Stimulated activated CD4-positive, alpha-beta T cell treated with anti-CD3 and anti-CD28 coated beads, Interleukin-15, amount 100 ng/mL, for 24 hours (primary cell): Measurements from ENCODE around the gene SQSTM1.
"Not testable (repeated sequence)": the region's sequence is repeated elsewhere in the genome, so short reads cannot be mapped to it uniquely, and the experiment has no call there.

ENCODE experiments used
- DNase-seq: peaks from one replicate; pipeline ENCODE4 v3.0.0-alpha.2; 2020

Gene SQSTM1

GRCh38 chr5:179827680-179828079 lies 7.0 kb downstream of the SQSTM1 start:
- DNase-seq: peak; percentile 75

- DNase-seq: no peak
These were observed 8.2 kb downstream of the SQSTM1 start for GRCh38 chr5:179828756-179829421.

DNA sequence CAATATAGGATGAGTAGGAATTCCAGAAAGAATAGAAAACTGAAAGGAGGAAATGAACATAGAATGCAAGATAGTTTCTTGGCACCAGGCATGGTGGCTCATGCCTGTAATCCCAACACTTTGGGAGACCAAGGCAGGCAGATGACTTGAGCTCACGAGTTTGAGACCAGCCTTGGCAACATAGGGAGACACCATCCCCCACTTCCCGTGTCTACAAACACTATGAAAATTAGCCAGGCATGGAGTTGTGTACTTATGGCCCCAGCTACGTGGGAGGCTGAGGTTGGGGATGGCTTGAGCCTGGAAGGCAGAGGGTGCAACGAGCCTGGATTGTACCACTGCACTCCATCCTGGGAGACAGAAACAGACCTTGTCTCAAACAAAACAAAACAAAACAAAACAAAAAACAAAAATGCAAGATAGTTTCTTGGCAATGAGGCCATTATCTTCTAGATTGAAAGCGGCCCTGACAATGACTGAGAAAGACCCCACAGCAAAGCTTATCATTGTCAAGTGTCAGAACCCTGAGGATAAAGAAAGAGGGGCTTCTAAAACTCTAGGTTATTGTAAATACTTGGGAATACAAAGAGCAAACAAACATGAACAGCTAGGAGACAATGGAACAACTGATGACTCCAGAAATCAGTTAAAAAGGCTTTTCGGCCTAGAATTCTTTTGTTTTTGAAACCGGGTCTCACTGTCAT lies 9.2 kb downstream of the SQSTM1 start:
- no peak for DNase-seq

DNA sequence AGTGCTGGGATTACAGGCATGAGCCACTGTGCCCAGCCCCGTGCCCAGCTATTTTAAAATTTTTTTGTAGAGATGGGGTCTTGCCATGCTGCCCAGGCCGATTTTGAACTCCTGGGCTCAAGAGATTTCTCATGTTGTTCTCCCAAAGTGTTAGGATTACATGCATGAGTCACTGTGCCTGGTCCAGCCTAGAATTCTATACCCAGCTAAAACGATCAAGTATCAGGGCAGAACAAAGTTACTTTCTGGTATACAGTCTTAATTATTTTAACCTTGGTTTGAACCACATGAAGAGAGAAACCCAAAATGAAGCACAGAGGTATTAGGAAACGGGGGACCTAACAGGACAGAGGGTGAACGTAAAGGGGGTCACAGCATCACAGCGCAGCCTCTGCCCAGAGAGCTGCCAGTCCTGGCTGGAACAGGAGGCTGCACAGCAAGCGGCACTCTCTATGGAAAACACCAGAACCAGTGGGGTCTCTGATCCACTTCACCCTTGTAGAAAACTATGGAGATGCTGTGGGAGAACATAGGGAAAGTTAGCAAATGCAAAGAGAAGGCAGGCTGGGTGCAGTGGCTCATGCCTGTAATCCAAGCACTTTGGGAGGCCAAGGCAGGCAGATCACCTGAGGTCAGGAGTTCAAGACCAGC lies 10.2 kb downstream of the SQSTM1 start:
- no peak for DNase-seq

DNA sequence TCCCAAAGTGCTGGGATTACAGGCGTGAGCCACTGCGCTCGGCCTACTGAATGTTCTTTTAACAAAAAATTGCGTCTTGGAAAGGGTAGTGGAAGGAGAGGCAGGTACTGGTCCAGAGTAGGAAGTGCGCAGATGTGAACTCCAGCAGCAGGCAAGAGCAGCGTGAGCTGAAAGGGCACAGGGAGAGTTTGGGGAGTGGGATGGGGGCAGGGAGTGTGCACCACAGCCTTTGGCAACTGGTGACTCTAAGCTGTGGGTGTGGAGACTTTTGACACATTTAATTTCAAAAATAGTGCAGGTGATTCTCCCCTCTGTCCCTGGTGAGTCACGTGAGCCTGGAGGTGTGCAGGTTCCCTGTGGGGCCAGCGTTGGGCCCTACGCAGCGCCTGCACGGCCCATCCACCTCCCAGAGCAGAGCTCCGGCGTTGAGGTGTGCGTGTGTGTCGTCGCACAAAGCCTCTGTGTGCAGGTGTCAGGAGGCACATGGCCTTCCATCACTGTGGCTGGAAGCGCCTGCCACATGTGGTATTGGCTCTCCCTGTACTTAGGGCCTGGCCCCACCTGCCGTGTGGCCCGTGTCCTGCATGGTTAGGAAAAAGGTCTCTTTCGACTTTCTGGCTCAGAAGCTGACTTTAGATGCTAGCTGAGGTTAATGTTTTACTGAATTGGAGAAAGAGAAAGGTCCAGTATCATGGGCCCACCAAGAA lies 11.5 kb downstream of the SQSTM1 start:
- DNase-seq: no peak

GRCh38 chr5:179833056-179833708 lies 12.5 kb downstream of the SQSTM1 start:
- DNase-seq: no peak

GRCh38 chr5:179833709-179834070 lies 13.0 kb downstream of the SQSTM1 start:
- DNase-seq: no peak

DNA sequence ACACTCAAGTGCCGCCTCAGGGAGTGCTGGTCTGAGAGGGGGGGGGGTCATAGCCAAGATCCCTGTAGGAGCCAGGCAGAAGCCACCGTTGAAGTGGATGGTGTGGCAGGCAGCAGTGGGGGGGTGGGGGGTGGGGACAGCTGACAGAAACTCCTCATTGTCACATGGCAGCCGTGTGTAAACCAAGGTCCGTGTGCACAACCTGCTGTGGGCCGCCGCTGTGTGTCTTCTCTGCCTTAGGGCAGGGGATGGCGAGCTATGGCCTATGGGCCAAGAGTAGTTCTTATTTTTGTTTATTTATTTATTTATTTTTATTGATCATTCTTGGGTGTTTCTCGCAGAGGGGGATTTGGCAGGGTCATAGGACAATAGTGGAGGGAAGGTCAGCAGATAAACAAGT lies 13.4 kb downstream of the SQSTM1 start:
- DNase-seq: no peak

GRCh38 chr5:179834871-179835270 lies 14.2 kb downstream of the SQSTM1 start:
- DNase-seq: not testable (repeated sequence)

GRCh38 chr5:179836225-179837019 lies 15.7 kb downstream of the SQSTM1 start:
- DNase-seq: peak; percentile 65

DNA sequence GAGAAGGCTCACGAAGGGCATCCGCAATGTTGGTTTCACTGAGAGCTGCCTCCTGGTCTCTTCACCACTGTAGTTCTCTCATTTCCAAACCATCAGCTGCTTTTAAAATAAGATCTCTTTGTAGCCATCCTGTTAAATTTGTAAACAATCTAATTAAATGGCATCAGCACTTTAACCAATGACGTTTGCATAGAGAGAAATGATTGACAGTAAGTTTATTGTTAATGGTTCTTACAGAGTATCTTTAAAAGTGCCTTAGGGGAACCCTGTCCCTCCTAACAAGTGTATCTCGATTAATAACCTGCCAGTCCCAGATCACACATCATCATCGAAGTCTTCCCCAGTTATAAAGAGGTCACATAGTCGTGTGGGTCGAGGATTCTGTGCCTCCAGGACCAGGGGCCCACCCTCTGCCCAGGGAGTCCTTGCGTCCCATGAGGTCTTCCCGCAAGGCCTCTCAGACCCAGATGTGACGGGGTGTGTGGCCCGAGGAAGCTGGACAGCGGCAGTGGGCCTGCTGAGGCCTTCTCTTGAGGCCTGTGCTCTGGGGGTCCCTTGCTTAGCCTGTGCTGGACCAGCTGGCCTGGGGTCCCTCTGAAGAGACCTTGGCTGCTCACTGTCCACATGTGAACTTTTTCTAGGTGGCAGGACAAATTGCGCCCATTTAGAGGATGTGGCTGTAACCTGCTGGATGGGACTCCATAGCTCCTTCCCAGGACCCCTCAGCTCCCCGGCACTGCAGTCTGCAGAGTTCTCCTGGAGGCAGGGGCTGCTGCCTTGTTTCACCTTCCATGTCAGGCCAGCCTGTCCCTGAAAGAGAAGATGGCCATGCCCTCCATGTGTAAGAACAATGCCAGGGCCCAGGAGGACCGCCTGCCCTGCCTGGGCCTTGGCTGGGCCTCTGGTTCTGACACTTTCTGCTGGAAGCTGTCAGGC lies 16.6 kb downstream of the SQSTM1 start:
- no peak for DNase-seq

DNA sequence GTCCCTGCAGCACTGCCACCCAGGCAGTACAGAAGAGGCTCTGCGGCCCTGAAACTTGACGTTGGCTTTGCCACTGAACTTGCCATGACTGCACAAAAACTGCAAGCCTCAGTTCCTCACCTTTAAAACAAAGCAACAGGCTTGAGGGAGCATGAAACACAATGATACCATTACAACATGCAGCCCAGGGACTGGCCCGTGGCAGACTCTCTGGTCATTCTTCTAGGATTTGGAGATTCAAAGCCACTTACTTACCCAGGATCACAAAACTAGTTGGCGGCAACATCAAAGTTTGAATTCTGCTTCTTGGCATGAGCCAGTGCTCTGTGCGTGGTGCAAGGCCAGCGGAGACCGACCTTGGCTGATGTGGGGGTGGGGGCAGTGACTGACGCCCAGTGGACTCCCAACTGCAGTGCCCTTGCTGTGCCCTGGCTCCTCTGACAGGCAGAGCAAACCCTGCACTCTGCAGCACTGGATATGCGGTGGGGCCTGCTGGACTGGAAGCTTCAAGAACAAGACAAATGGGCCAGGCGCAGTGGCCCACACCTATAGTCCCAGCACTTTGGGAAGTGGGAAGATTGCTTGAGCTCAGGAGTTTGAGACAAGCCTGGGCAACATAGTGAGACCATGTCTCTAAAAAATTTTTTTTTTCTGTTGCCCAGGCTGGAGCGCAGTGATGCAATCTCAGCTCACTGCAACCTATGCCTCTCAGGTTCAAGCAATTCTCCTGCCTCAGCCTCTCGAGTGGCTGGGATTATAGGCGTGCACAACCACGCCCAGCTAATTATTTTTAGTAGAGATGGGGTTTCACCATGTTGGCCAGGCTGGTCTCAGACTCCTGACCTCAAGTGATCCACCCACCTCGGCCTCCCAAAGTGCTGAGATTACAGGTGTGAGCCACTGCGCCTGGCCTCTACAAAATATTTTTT lies 18.9 kb downstream of the SQSTM1 start:
- DNase-seq: no peak

DNA sequence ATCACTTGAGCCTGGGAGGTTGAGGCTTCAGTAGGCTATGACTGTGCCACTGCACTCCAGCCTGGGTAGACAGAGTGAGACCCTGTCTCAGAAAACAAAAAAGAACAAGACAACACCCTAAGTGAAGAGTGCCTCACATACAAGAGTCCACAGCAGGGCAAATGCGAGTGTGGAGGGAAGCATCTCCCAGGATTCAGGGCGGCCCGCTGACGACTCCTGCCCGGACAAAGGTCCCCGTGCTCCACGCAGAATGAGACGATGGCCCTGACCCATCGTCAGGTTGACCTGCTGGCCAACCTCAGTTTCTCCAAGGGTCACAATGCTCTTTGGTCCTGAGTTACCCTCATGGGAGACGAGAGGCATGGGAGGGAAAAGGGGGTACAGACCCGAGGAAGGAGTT lies 19.6 kb downstream of the SQSTM1 start:
- DNase-seq: no peak

- no peak for DNase-seq
These were observed 20.1 kb downstream of the SQSTM1 start for GRCh38 chr5:179840766-179841165.

GRCh38 chr5:179841621-179842020 lies 20.9 kb downstream of the SQSTM1 start:
- no peak for DNase-seq

- no peak for DNase-seq
These were observed 32.4 kb downstream of the SQSTM1 start for GRCh38 chr5:179852993-179853547.

- DNase-seq: no peak
These were observed 33.7 kb downstream of the SQSTM1 start for GRCh38 chr5:179854356-179854755.

- no peak for DNase-seq
These were observed 37.5 kb downstream of the SQSTM1 start for GRCh38 chr5:179858241-179858585.

DNA sequence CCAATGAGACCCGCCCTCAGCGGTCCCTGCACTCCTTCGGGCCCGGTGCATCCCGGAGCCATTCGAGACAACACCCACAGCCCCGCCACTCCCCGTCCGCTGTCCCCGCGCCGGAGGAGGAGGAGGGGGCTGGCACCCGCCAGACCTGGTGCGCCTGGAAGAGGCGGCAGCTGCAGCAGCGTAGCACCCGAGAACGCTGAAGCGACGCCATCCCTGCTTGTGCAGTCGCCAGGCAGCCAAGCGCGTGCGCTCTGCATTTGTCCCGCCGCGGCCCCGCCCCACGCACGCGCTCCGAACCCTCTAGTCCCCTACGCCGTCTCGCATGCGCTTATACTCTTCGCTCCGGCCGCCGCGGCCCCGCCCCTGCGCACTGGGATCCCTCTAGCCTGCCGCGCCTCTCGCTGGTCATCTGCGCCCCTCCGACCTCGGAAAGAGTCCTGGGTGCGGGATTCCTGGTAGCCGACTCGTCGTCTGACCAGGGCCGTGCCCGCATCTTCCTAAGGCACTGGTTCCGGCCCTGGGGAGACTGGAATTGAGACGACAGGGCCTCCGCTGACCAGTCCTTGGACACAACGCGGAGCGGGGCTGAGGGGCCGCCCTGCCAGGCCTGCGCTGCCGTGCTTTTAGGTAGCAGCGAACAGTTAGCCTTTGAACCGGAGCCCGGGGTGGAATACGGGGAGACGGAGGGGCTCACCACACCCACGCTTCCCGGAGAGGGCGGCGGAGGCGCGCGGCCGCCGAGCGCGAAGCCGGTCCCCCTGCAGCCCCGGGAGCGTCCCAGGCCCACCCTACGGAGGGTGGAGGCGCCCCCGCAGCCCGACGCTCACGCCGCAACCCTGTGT lies 38.1 kb downstream of the SQSTM1 start, which contains the start of gene MRNIP:
Gene MRNIP (minus strand): TSS at position 232 of the 842 bp plus-strand sequence. CDS start 21 bp downstream, at position 211.
- DNase-seq: peak; percentile 96
